ENCODE data around the gene PLEKHO1. TPM values are rescaled to one million over a fixed set of nuclear protein-coding genes. Genes with fewer than 3 reads are reported as not detected.
"Not testable (repeated sequence)": the region's sequence is repeated elsewhere in the genome, so short reads cannot be mapped to it uniquely, and the experiment has no call there.

The PLEKHO1 gene
- total and polyA plus RNA-seq, 7 donors: 14.1 to 402 (median 251) TPM

GRCh38 chr1:150127464-150127863 is 22.3 kb upstream of the PLEKHO1 start:
- Histone ChIP-seq H3K27me3 (no peaks in the 10 kb centered on the region), H3K36me3 (peaks cover 0 to 4% (median 0%) of the 10 kb centered on the region in 4 donors)
- TF ChIP-seq POLR2A (IDR thresholded peaks at IDR 0.05): no peak
- TF ChIP-seq POLR2AphosphoS5 (IDR thresholded peaks at IDR 0.05): no peak
- TF ChIP-seq EP300 (IDR thresholded peaks at IDR 0.05): no peak
- TF ChIP-seq, protein P1, sequence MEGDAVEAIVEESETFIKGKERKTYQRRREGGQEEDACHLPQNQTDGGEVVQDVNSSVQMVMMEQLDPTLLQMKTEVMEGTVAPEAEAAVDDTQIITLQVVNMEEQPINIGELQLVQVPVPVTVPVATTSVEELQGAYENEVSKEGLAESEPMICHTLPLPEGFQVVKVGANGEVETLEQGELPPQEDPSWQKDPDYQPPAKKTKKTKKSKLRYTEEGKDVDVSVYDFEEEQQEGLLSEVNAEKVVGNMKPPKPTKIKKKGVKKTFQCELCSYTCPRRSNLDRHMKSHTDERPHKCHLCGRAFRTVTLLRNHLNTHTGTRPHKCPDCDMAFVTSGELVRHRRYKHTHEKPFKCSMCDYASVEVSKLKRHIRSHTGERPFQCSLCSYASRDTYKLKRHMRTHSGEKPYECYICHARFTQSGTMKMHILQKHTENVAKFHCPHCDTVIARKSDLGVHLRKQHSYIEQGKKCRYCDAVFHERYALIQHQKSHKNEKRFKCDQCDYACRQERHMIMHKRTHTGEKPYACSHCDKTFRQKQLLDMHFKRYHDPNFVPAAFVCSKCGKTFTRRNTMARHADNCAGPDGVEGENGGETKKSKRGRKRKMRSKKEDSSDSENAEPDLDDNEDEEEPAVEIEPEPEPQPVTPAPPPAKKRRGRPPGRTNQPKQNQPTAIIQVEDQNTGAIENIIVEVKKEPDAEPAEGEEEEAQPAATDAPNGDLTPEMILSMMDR (IDR thresholded peaks at IDR 0.05): no peak

DNA sequence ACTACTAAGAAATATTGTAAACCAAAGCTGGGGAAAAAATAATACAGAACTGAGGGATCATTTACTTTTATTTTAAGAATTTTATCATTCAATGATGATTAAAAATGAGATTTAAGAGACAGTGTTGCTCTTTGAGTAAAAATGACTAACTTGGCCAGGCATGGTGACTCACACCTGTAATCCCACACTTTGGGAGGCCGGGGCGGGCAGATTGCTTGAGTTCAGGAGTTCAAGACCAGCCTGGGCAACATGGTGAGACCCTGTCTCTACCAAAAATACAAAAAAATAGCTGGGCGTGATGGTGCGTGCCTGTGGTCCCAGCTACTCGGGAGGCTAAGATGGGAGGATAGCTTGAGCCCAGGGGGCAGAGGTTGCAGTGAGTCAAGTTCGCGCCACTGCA is 21.8 kb upstream of the PLEKHO1 start:
- intact Hi-C loops (cut with DNase I): no loop called here
- no peaks in the 10 kb centered on the region for H3K9me3 ChIP-seq
- no peak for DNase-seq
- no peak overlapping the region for H3K4me3 ChIP-seq
- H3K36me3 ChIP-seq: peaks cover 0 to 4% (median 0%) of the 10 kb centered on the region in 4 donors
- H3K27me3 ChIP-seq: no peaks in the 10 kb centered on the region
- no peaks in the 10 kb centered on the region for H3K4me1 ChIP-seq
- TF ChIP-seq EP300 (IDR thresholded peaks at IDR 0.05) (no peak), POLR2AphosphoS5 (IDR thresholded peaks at IDR 0.05) (no peak), POLR2A (IDR thresholded peaks at IDR 0.05) (no peak)
- TF ChIP-seq, protein P1 (IDR thresholded peaks at IDR 0.05): no peak
- no peak overlapping the region for H3K27ac ChIP-seq
- WGBS, 2 donors: 95 to 96% methylated on average over 7 of the region's 7 CpGs

More at GRCh38 chr1:150127464-150127863, 22.3 kb upstream of the PLEKHO1 start:
- DNase-seq: no peak
- H3K9me3 ChIP-seq: no peaks in the 10 kb centered on the region
- no peak overlapping the region for H3K4me3 ChIP-seq
- intact Hi-C loops (cut with DNase I): no loop called here
- H3K4me1 ChIP-seq: no peaks in the 10 kb centered on the region
- no peak overlapping the region for H3K27ac ChIP-seq

GRCh38 chr1:150132372-150132771 is 17.3 kb upstream of the PLEKHO1 start:
- Histone ChIP-seq H3K4me3 (no peak overlapping the region), H3K4me1 (no peaks in the 10 kb centered on the region), H3K9me3 (no peaks in the 10 kb centered on the region), H3K36me3 (peaks cover 0 to 4% (median 0%) of the 10 kb centered on the region in 4 donors), H3K27ac (no peak overlapping the region), H3K27me3 (no peaks in the 10 kb centered on the region)
- intact Hi-C loops (cut with DNase I): no loop called here
- TF ChIP-seq, protein P1 (IDR thresholded peaks at IDR 0.05): no peak
- TF ChIP-seq EP300 (IDR thresholded peaks at IDR 0.05): no peak
- TF ChIP-seq POLR2A (IDR thresholded peaks at IDR 0.05): no peak
- TF ChIP-seq POLR2AphosphoS5 (IDR thresholded peaks at IDR 0.05): no peak
- no peak for DNase-seq
- 92 to 96% methylated on average over 1 of the region's 1 CpG for WGBS, 2 donors

GRCh38 chr1:150134537-150134936 is 15.2 kb upstream of the PLEKHO1 start:
- no peak for DNase-seq
- H3K27ac ChIP-seq: no peak overlapping the region
- H3K4me1 ChIP-seq: no peaks in the 10 kb centered on the region
- no peak for TF ChIP-seq POLR2A (IDR thresholded peaks at IDR 0.05)
- no peak for TF ChIP-seq EP300 (IDR thresholded peaks at IDR 0.05)
- no peak for TF ChIP-seq POLR2AphosphoS5 (IDR thresholded peaks at IDR 0.05)
- TF ChIP-seq, protein P1 (IDR thresholded peaks at IDR 0.05): no peak
- H3K27me3 ChIP-seq: no peaks in the 10 kb centered on the region
- no peaks in the 10 kb centered on the region for H3K9me3 ChIP-seq
- intact Hi-C loops (cut with DNase I): no loop called here
- no peak overlapping the region for H3K4me3 ChIP-seq
- WGBS, 2 donors: 97% methylated on average over 1 of the region's 1 CpG
- peaks cover 0 to 4% (median 0%) of the 10 kb centered on the region in 4 donors for H3K36me3 ChIP-seq

DNA sequence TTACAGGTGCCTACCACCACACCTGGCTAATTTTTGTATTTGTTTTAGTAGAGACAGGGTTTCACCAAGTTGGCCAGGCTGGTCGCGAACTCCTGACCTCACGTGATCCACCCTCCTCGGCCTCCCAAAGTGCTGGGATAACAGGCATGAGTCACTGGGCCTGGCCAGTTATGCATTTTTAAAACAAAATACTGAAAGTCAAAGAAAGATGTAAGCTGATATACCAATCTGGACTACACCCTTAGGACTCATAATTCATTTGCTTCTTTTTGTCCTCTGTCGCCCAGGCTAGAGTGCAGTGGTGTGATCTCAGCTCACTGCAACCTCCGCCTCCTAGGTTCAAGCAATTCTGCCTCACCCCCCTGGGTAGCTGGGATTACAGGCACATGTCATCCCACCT is 14.3 kb upstream of the PLEKHO1 start:
- WGBS, 2 donors: 95 to 96% methylated on average over 6 of the region's 6 CpGs
- H3K27me3 ChIP-seq; H3K4me1 ChIP-seq; H3K36me3 ChIP-seq; intact Hi-C loops (cut with DNase I); H3K9me3 ChIP-seq; DNase-seq; H3K4me3 ChIP-seq; H3K27ac ChIP-seq: not testable (repeated sequence)
